Gastrocnemius medialis (tissue), 4 donors: Measurements from ENCODE around the gene FERMT2. TPM values are rescaled to one million over a fixed set of nuclear protein-coding genes. Genes with fewer than 3 reads are reported as not detected.

Experiments
- ATAC-seq, 2 donors: fragments of 150-250 bp; one replicate each; pipeline ENCODE4 v1.9.1; 2016
- DNase-seq, 2 donors: peaks; one replicate each; pipeline ENCODE4 v3.0.0-alpha.2; 2019
- H3K27ac ChIP-seq, 4 donors: fragments of 200-600 bp; sonication (generic); 1 replicate in 1 of 4; 2 replicates in 3 of 4; pipeline ENCODE4 v1.5.1; 2016 to 2018; ENCODE audit warnings: mild to moderate bottlenecking in 2 of 4, moderate library complexity in 1 of 4
- H3K27me3 ChIP-seq, 3 donors: fragments of 200-600 bp; sonication (generic) in 2 of 3; 1 replicate in 1 of 3; 2 replicates in 2 of 3; pipeline versions ENCODE4 v1.5.1 to v1.6.0; 2016 to 2019; ENCODE audit warnings: mild to moderate bottlenecking in 1 of 3, moderate library complexity in 1 of 3
- H3K36me3 ChIP-seq, 2 donors: fragments of 200-600 bp; sonication (generic) in 1 of 2; one replicate each; pipeline ENCODE4 v1.5.1; 2017 to 2018
- H3K4me1 ChIP-seq, 2 donors: fragments of 200-600 bp; sonication (generic) in 1 of 2; one replicate each; pipeline ENCODE4 v1.5.1; 2016 to 2017; ENCODE audit warnings: mild to moderate bottlenecking in 2 of 2
- H3K4me3 ChIP-seq, 4 donors: fragments of 200-600 bp; sonication (generic) in 3 of 4; 1 replicate in 1 of 4; 2 replicates in 3 of 4; pipeline ENCODE4 v1.5.1; 2016 to 2019; ENCODE audit warnings: mild to moderate bottlenecking in 2 of 4
- H3K9me3 ChIP-seq, 3 donors: fragments of 200-600 bp; sonication (generic) in 2 of 3; 1 replicate in 1 of 3; 2 replicates in 2 of 3; pipeline ENCODE4 v1.5.1; 2016 to 2019
- CTCF ChIP-seq, 5 experiments: fragments of 450-650 bp in 3 of 5; fragments of 200-600 bp in 2 of 5; sonication (generic) in 2 of 5; IDR thresholded peaks in 4 of 5; conservative IDR thresholded peaks in 1 of 5; 1 replicate in 4 of 5; 2 replicates in 1 of 5; pipeline ENCODE4 v1.5.1; 2016 to 2019; ENCODE audit warnings: antibody characterized with exemption in 5 of 5, mild to moderate bottlenecking in 3 of 5, moderate library complexity in 3 of 5
- POLR2A ChIP-seq, 2 donors: fragments of 450-650 bp; IDR thresholded peaks; one replicate each; pipeline ENCODE4 v1.6.1; 2017; ENCODE audit warnings: antibody characterized with exemption in 2 of 2, mild to moderate bottlenecking in 2 of 2, moderate library complexity in 2 of 2
- in situ Hi-C, 4 donors: fragments of 200-750 bp; cut with MboI; loops; one replicate each; pipeline versions ENCODE4 v1.15.0 to v1.8.0; 2017; ENCODE audit warnings: low sequenced_read_pairs in 4 of 4
- intact Hi-C: fragments of 100-400 bp; cut with DNase I; formaldehyde crosslinking; loops from one replicate; pipeline ENCODE4 v1.15.1; 2023; ENCODE audit warnings: low total_unique reads
- total RNA-seq, 4 donors: library from RNA; depleted of rRNA; stranded (reverse); fragments of >200 nt; gene quantifications; one replicate each; pipeline versions ENCODE4 v1.1.0 to v1.2.3, GENCODE V29; 2016

FERMT2 gene
- total RNA-seq, 4 donors from 2014 or later: 44.0 to 75.9 (median 59.7) TPM

- intact Hi-C loops (loop anchor here (2.0 to 5.0 kb wide), 5 partner anchors 27 to 400 kb away; partner anchors contain the start of genes DDHD1, GPR137C, PSMC6 and TXNDC16), in situ Hi-C loops (loop anchor here in 2 of 4 donors (10.0 to 25.0 kb wide), 2 partner anchors 257 to 390 kb away; partner anchors contain the start of genes ERO1A (in 1 of the 2), GPR137C (in 1 of the 2) and TXNDC16 (in 1 of the 2))
- Histone ChIP-seq H3K9me3 (no peaks in the 10 kb centered on the region), H3K4me3 (peak overlapping the region; percentile 72 to 98 (median 89)), H3K27ac (peak overlapping the region; percentile 92 to 99 (median 98)), H3K4me1 (peaks cover 30 to 31% of the 10 kb centered on the region in 2 donors), H3K27me3 (no peaks in the 10 kb centered on the region), H3K36me3 (no peaks in the 10 kb centered on the region)
- peak; percentile 61 to 66 for ATAC-seq
- peak; percentile 26 to 49 for DNase-seq
- no peak for TF ChIP-seq POLR2A (IDR thresholded peaks at IDR 0.05)
- peak; percentile 32 to 59 (median 52) for TF ChIP-seq CTCF (IDR thresholded peaks at IDR 0.05 in 4 of 5, conservative IDR thresholded peaks at IDR 0.05 in 1 of 5)
Measured at GRCh38 chr14:52951681-52952554, 1.1 kb upstream of the FERMT2 start.

- peak in 2 of 5 experiments; percentile 14 to 22 for TF ChIP-seq CTCF (IDR thresholded peaks at IDR 0.05 in 4 of 5, conservative IDR thresholded peaks at IDR 0.05 in 1 of 5)
- TF ChIP-seq POLR2A (IDR thresholded peaks at IDR 0.05): no peak
- intact Hi-C loops: loop anchor here (2.0 to 5.0 kb wide), 5 partner anchors 26 to 398 kb away; partner anchors contain the start of genes DDHD1, GPR137C, PSMC6 and TXNDC16
Measured at GRCh38 chr14:52950410-52950897, 396 bp downstream of the FERMT2 start.

GRCh38 chr14:52949711-52950409 lies 990 bp downstream of the FERMT2 start:
- Histone ChIP-seq H3K27me3 (no peaks in the 10 kb centered on the region), H3K27ac (peak overlapping the region; percentile 96 to 99 (median 98)), H3K9me3 (no peaks in the 10 kb centered on the region), H3K36me3 (no peaks in the 10 kb centered on the region), H3K4me3 (peak overlapping the region; percentile 81 to 98 (median 91)), H3K4me1 (peaks cover 30 to 31% of the 10 kb centered on the region in 2 donors)
- ATAC-seq: peak in 1 of 2 donors; percentile 42
- in situ Hi-C loops (loop anchor here in 2 of 4 donors (10.0 to 25.0 kb wide), 2 partner anchors 255 to 388 kb away; partner anchors contain the start of genes ERO1A (in 1 of the 2), GPR137C (in 1 of the 2) and TXNDC16 (in 1 of the 2)), intact Hi-C loops (loop anchor here (2.0 to 5.0 kb wide), 5 partner anchors 25 to 398 kb away; partner anchors contain the start of genes DDHD1, GPR137C, PSMC6 and TXNDC16)
- TF ChIP-seq POLR2A (IDR thresholded peaks at IDR 0.05): no peak
- no peak for TF ChIP-seq CTCF (IDR thresholded peaks at IDR 0.05 in 4 of 5, conservative IDR thresholded peaks at IDR 0.05 in 1 of 5)
- DNase-seq: peak; percentile 19 to 52

More at GRCh38 chr14:52950410-52950897, 396 bp downstream of the FERMT2 start:
- DNase-seq (peak in 1 of 2 donors; percentile 79), ATAC-seq (peak; percentile 68 to 74)
- Histone ChIP-seq H3K4me1 (peaks cover 30 to 31% of the 10 kb centered on the region in 2 donors), H3K9me3 (no peaks in the 10 kb centered on the region), H3K27me3 (no peaks in the 10 kb centered on the region), H3K4me3 (peak overlapping the region; percentile 81 to 98 (median 91)), H3K27ac (peak overlapping the region; percentile 96 to 99 (median 98)), H3K36me3 (no peaks in the 10 kb centered on the region)
- in situ Hi-C loops: loop anchor here in 2 of 4 donors (10.0 to 25.0 kb wide), 2 partner anchors 256 to 388 kb away; partner anchors contain the start of genes ERO1A (in 1 of the 2), GPR137C (in 1 of the 2) and TXNDC16 (in 1 of the 2)

- ATAC-seq: no peak
- H3K4me1 ChIP-seq: peaks cover 30 to 31% of the 10 kb centered on the region in 2 donors
Measured at GRCh38 chr14:52949249-52949648, 1.6 kb downstream of the FERMT2 start.

More at GRCh38 chr14:52949249-52949648, 1.6 kb downstream of the FERMT2 start:
- in situ Hi-C loops: no loop called here
- Histone ChIP-seq H3K4me3 (peak overlapping the region; percentile 81 to 98 (median 91)), H3K9me3 (no peaks in the 10 kb centered on the region), H3K36me3 (no peaks in the 10 kb centered on the region), H3K27me3 (no peaks in the 10 kb centered on the region), H3K27ac (peak overlapping the region; percentile 96 to 99 (median 98))
- DNase-seq: no peak
- intact Hi-C loops: no loop called here
- TF ChIP-seq POLR2A (IDR thresholded peaks at IDR 0.05) (no peak), CTCF (IDR thresholded peaks at IDR 0.05 in 4 of 5, conservative IDR thresholded peaks at IDR 0.05 in 1 of 5) (no peak)
